Adrenal gland (tissue), 5 donors: ENCODE data around the gene HOXC9.

Source experiments
- POLR2A ChIP-seq, 2 donors: fragments of 450-650 bp; IDR thresholded peaks; one replicate each; pipeline ENCODE4 v1.6.1; 2017; ENCODE audit warnings: antibody characterized with exemption in 2 of 2, mild to moderate bottlenecking in 2 of 2, moderate library complexity in 1 of 2
- TF ChIP-seq, protein P1 (sequence below), 6 experiments: fragments of 450-650 bp in 4 of 6; fragments of 200-600 bp in 2 of 6; sonication (generic) in 1 of 6; IDR thresholded peaks; 1 replicate in 5 of 6; 2 replicates in 1 of 6; pipeline versions ENCODE4 v1.5.1 to v1.8.0; 2016 to 2021; ENCODE audit warnings: antibody characterized with exemption in 6 of 6, mild to moderate bottlenecking in 2 of 6, moderate library complexity in 1 of 6
- donor health status: DM: no; HTN: no; CAD: no.

DNA sequence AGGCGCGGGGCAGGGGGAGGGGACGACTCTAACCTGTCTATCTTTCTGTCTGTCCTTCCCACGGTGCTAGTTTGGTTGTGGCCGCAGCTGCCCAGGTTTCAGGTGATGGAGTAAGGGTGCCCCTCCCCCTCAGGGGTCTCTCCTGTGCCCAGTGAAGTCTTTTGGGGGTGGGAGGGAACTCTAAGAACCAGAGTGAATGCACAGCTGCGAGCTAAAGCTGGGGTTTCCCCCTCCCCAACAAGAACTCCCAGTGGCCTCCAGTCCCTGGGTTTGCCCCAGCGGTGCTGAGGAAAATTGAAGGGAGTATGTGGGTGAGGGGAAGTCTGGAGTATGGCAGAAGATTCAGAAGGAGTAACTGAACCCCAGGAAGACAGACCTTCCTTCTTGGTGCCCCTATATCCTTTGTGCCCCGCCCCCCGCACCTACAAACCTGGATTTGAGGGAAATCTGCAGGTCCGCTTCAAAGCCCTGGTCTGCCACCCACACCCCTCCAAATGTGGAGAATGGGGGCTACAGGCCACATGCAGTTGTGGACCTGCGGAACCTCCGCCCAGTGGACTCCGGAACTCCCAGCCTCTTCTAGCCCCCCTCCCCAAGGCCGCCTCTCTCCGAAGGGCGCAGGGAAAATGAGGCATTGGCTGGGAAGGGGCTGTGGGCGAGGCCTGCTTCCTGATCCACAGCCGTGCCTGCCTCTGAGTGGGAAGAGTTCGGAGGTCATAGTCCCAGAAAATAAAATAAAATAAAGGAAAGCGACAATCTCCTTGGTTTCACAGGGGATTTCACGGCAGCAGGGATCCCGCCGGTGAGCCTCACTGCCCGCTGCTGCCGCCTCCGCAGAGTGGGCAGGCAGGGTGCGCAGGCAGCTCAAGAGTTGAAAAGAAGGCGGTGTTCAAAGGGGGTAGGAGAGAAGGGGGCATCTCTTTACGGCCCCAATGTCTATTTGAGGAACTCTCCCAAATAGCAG lies 3.4 kb upstream of the HOXC9 start:
- TF ChIP-seq, protein P1, sequence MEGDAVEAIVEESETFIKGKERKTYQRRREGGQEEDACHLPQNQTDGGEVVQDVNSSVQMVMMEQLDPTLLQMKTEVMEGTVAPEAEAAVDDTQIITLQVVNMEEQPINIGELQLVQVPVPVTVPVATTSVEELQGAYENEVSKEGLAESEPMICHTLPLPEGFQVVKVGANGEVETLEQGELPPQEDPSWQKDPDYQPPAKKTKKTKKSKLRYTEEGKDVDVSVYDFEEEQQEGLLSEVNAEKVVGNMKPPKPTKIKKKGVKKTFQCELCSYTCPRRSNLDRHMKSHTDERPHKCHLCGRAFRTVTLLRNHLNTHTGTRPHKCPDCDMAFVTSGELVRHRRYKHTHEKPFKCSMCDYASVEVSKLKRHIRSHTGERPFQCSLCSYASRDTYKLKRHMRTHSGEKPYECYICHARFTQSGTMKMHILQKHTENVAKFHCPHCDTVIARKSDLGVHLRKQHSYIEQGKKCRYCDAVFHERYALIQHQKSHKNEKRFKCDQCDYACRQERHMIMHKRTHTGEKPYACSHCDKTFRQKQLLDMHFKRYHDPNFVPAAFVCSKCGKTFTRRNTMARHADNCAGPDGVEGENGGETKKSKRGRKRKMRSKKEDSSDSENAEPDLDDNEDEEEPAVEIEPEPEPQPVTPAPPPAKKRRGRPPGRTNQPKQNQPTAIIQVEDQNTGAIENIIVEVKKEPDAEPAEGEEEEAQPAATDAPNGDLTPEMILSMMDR (IDR thresholded peaks at IDR 0.05): no peak
- no peak for TF ChIP-seq POLR2A (IDR thresholded peaks at IDR 0.05)
